Measurements from ENCODE around the gene PLEKHJ1. TPM values are rescaled to one million over a fixed set of nuclear protein-coding genes. Genes with fewer than 3 reads are reported as not detected.

The PLEKHJ1 gene
- total and polyA plus RNA-seq, 8 donors: 34.3 to 101 (median 43.7) TPM

DNA sequence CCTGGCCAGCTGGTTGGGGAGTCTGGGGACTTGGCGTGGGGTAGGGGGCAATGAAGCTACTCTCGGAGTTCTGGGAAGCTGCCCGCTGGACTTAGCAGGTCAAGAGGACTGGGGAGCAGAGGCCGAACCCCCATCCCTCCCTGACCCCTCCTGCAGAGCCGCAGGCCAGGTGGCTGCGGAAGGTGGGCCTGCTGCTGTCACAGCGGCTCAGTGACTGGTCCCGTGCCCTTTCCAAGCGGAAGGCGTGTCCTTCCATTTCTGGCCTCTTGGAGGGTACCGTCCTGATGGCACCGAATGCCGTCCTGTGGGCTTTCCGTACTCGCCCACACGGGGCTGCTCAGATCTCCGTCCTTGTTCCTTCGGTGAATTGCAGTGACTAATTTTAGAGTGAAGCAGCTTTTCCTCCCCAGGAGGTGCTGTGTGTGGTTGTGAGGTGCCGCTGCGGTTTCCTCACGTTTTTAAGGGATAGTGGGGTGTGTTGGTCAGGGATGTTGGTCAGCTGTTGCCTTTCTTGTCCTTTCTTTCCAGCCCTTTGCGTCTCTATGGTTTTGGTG, 51.6 kb downstream of the PLEKHJ1 start:
- Histone ChIP-seq H3K27ac (no peak overlapping the region), H3K9me3 (no peaks in the 10 kb centered on the region), H3K27me3 (no peaks in the 10 kb centered on the region), H3K4me3 (no peak overlapping the region), H3K4me1 (no peaks in the 10 kb centered on the region), H3K36me3 (peaks cover 0 to 14% (median 0%) of the 10 kb centered on the region in 3 donors)
- FAIRE-seq: no peak
- TF ChIP-seq, protein P1, sequence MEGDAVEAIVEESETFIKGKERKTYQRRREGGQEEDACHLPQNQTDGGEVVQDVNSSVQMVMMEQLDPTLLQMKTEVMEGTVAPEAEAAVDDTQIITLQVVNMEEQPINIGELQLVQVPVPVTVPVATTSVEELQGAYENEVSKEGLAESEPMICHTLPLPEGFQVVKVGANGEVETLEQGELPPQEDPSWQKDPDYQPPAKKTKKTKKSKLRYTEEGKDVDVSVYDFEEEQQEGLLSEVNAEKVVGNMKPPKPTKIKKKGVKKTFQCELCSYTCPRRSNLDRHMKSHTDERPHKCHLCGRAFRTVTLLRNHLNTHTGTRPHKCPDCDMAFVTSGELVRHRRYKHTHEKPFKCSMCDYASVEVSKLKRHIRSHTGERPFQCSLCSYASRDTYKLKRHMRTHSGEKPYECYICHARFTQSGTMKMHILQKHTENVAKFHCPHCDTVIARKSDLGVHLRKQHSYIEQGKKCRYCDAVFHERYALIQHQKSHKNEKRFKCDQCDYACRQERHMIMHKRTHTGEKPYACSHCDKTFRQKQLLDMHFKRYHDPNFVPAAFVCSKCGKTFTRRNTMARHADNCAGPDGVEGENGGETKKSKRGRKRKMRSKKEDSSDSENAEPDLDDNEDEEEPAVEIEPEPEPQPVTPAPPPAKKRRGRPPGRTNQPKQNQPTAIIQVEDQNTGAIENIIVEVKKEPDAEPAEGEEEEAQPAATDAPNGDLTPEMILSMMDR (IDR thresholded peaks at IDR 0.05): no peak
- no peak for ATAC-seq
- intact Hi-C loops (cut with DNase I): no loop called here
- DNase-seq: no peak
- WGBS, 2 donors: 91 to 95% methylated on average over 22 of the region's 22 CpGs

Small RNAs within 50 kb of the gene (microRNA-seq; reads per million reads assigned to microRNA genes)
- gene MIR1227 (0.29 to 1.9 reads per million in 2 donors), gene MIR4321 (0 reads per million in 2 donors)

Other genes with a start within 250 kb of the PLEKHJ1 start
- 10 to 100 TPM; 33.9 to 46.4 (median 36.6) TPM for gene BTBD2, start 220.6 kb downstream of the PLEKHJ1 start, total RNA-seq
- gene BTBD2, start 220.6 kb downstream of the PLEKHJ1 start, polyA plus RNA-seq: 10 to 100 TPM; 35.6 to 44.4 TPM
- gene MKNK2, start 185.1 kb downstream of the PLEKHJ1 start, total RNA-seq: 100 to 1,000 TPM; 178 to 446 (median 252) TPM
- 100 to 1,000 TPM; 102 to 143 TPM for gene MKNK2, start 185.1 kb downstream of the PLEKHJ1 start, polyA plus RNA-seq
- gene MOB3A, start 140.0 kb downstream of the PLEKHJ1 start, total RNA-seq: 10 to 100 TPM; 14.5 to 26.0 (median 17.4) TPM
- gene MOB3A, start 140.0 kb downstream of the PLEKHJ1 start, polyA plus RNA-seq: 10 to 100 TPM in 1 of 2 donors, 1 to 10 TPM in 1; 9.2 to 11.1 TPM
- gene IZUMO4, start 139.4 kb downstream of the PLEKHJ1 start, total RNA-seq: 10 to 100 TPM in 1 of 6 donors, 1 to 10 TPM in 5; 5.2 to 10.5 (median 7.0) TPM
- 10 to 100 TPM; 32.8 to 42.2 TPM for gene IZUMO4, start 139.4 kb downstream of the PLEKHJ1 start, polyA plus RNA-seq
- gene AP3D1, start 84.8 kb downstream of the PLEKHJ1 start, total RNA-seq: 100 to 1,000 TPM in 1 of 6 donors, 10 to 100 TPM in 5; 75.2 to 105 (median 83.9) TPM
- gene AP3D1, start 84.8 kb downstream of the PLEKHJ1 start, polyA plus RNA-seq: 100 to 1,000 TPM in 1 of 2 donors, 10 to 100 TPM in 1; 88.3 to 102 TPM
- gene DOT1L, start 72.4 kb downstream of the PLEKHJ1 start, total RNA-seq: 10 to 100 TPM; 11.7 to 20.4 (median 14.5) TPM
- gene DOT1L, start 72.4 kb downstream of the PLEKHJ1 start, polyA plus RNA-seq: 10 to 100 TPM; 14.4 to 34.4 TPM
- gene SF3A2, start 495 bp upstream of the PLEKHJ1 start, total RNA-seq: 10 to 100 TPM; 25.0 to 36.1 (median 29.6) TPM
- gene SF3A2, start 495 bp upstream of the PLEKHJ1 start, polyA plus RNA-seq: 10 to 100 TPM; 39.2 to 64.0 TPM
- 1 to 10 TPM; 1.4 to 4.1 (median 1.7) TPM for gene AMH, start 13.0 kb upstream of the PLEKHJ1 start, total RNA-seq
- 1 to 10 TPM; 8.9 to 9.5 TPM for gene AMH, start 13.0 kb upstream of the PLEKHJ1 start, polyA plus RNA-seq
- gene JSRP1, start 20.1 kb upstream of the PLEKHJ1 start, total RNA-seq: 1 to 10 TPM in 1 of 6 donors, under 1 TPM in 3, not detected in 2; 0.29 to 1.1 (median 0.80) TPM
- 1 to 10 TPM; 3.2 to 4.0 TPM for gene JSRP1, start 20.1 kb upstream of the PLEKHJ1 start, polyA plus RNA-seq
- gene PEAK3, start 45.8 kb upstream of the PLEKHJ1 start, total RNA-seq: under 1 TPM in 4 of 6 donors, not detected in 2; 0.13 to 0.81 (median 0.35) TPM
- under 1 TPM; 0.04 to 0.07 TPM for gene PEAK3, start 45.8 kb upstream of the PLEKHJ1 start, polyA plus RNA-seq
- 1 to 10 TPM in 1 of 6 donors, under 1 TPM in 1, not detected in 4; 0.16 to 1.5 TPM for gene LINGO3, start 71.8 kb upstream of the PLEKHJ1 start, total RNA-seq
- under 1 TPM in 1 of 2 donors, not detected in 1; 0.05 TPM for gene LINGO3, start 71.8 kb upstream of the PLEKHJ1 start, polyA plus RNA-seq
- gene LSM7, start 92.3 kb upstream of the PLEKHJ1 start, total RNA-seq: 10 to 100 TPM; 18.3 to 36.4 (median 26.4) TPM
- 100 to 1,000 TPM; 147 to 170 TPM for gene LSM7, start 92.3 kb upstream of the PLEKHJ1 start, polyA plus RNA-seq
- 10 to 100 TPM; 36.4 to 61.2 (median 50.6) TPM for gene SPPL2B, start 92.4 kb upstream of the PLEKHJ1 start, total RNA-seq
- 100 to 1,000 TPM; 133 to 226 TPM for gene SPPL2B, start 92.4 kb upstream of the PLEKHJ1 start, polyA plus RNA-seq
- under 1 TPM; 0.09 to 0.84 (median 0.58) TPM for gene TMPRSS9, start 123.9 kb upstream of the PLEKHJ1 start, total RNA-seq
- gene TMPRSS9, start 123.9 kb upstream of the PLEKHJ1 start, polyA plus RNA-seq: under 1 TPM; 0.14 to 0.84 TPM
- 10 to 100 TPM; 37.7 to 71.8 (median 48.2) TPM for gene TIMM13, start 191.3 kb upstream of the PLEKHJ1 start, total RNA-seq
- 10 to 100 TPM; 43.3 to 51.7 TPM for gene TIMM13, start 191.3 kb upstream of the PLEKHJ1 start, polyA plus RNA-seq
- gene LMNB2, start 220.6 kb upstream of the PLEKHJ1 start, total RNA-seq: 10 to 100 TPM in 3 of 6 donors, 1 to 10 TPM in 3; 3.9 to 14.8 (median 9.7) TPM
- gene LMNB2, start 220.6 kb upstream of the PLEKHJ1 start, polyA plus RNA-seq: 10 to 100 TPM in 1 of 2 donors, 1 to 10 TPM in 1; 5.2 to 11.9 TPM
- gene GADD45B, start 239.8 kb upstream of the PLEKHJ1 start, total RNA-seq: 10 to 100 TPM; 20.4 to 58.8 (median 42.3) TPM
- 100 to 1,000 TPM; 182 to 237 TPM for gene GADD45B, start 239.8 kb upstream of the PLEKHJ1 start, polyA plus RNA-seq

Measured in pancreas (tissue), 10 donors.